Measurements from ENCODE around the gene RNF19B. TPM values are rescaled to one million over a fixed set of nuclear protein-coding genes. Genes with fewer than 3 reads are reported as not detected.

Gene RNF19B
- total RNA-seq, 5 donors from 2014 or later (not counting 1 experiment from before 2014, with no cell fraction given), result 28.7 to 44.8 (median 30.3) TPM

GRCh38 chr1:32900371-32900955 is 64.1 kb downstream of the RNF19B start:
- Histone ChIP-seq H3K4me1 (ENCODE audit: control insufficient read depth in 1 of 2, extremely low read depth in 1 of 2, insufficient read depth in 2 of 2, low read length in 2 of 2) (peaks cover 0 to 12% of the 10 kb centered on the region in 2 experiments), H3K27me3 (replicated peaks in 1 of 2; ENCODE audit: control insufficient read depth in 2 of 2, extremely low read depth in 1 of 2, insufficient read depth in 2 of 2, low read length in 1 of 2) (peaks cover 11 to 71% of the 10 kb centered on the region in 2 experiments), H3K4me3 (ENCODE audit: control insufficient read depth in 1 of 2, extremely low read depth in 1 of 2, low read length in 1 of 2) (peak overlapping the region; percentile 26 to 28), H3K27ac (ENCODE audit: low read length) (no peak overlapping the region), H3K36me3 (ENCODE audit: control insufficient read depth in 2 of 2, extremely low read depth in 1 of 2, insufficient read depth in 1 of 2, low read length in 1 of 2) (no peaks in the 10 kb centered on the region), H3K9me3 (no peaks in the 10 kb centered on the region)
- ATAC-seq (replicated peaks in 1 of 4) (peak in 1 of 4 experiments; percentile 9), DNase-seq (no peak)
- ChIA-PET POLR2A (interaction anchor here in 1 of 2 donors (0.5 kb wide), 1 partner anchor 210 kb away, joined by 3 read pairs; no protein-coding TSS in a partner anchor), CTCF (no interaction called here)
- H3K36me3 Mint-ChIP-seq, result no peaks in the 10 kb centered on the region
- H3K4me1 Mint-ChIP-seq, result peaks cover 8 to 13% (median 11%) of the 10 kb centered on the region in 3 donors
- H3K27ac Mint-ChIP-seq, result no peak overlapping the region
- peak overlapping the region; percentile 55 to 74 (median 55) for H3K4me3 Mint-ChIP-seq
- WGBS (ENCODE audit: insufficient coverage), result 38% methylated on average over 16 of the region's 22 CpGs
- peaks cover 52 to 64% of the 10 kb centered on the region in 2 donors for H3K27me3 Mint-ChIP-seq
- H3K9me3 Mint-ChIP-seq, result no peaks in the 10 kb centered on the region

GRCh38 chr1:32899586-32900296 is 64.9 kb downstream of the RNF19B start:
- Mint-ChIP-seq H3K4me3 (no peak overlapping the region), H3K4me1 (peaks cover 8 to 13% (median 11%) of the 10 kb centered on the region in 3 donors), H3K9me3 (no peaks in the 10 kb centered on the region), H3K27me3 (peaks cover 52 to 64% of the 10 kb centered on the region in 2 donors), H3K36me3 (no peaks in the 10 kb centered on the region), H3K27ac (no peak overlapping the region)
- ChIA-PET CTCF (no interaction called here), POLR2A (no interaction called here)
- no peak for ATAC-seq (replicated peaks in 1 of 4)
- Histone ChIP-seq H3K36me3 (ENCODE audit: control insufficient read depth in 2 of 2, extremely low read depth in 1 of 2, insufficient read depth in 1 of 2, low read length in 1 of 2) (no peaks in the 10 kb centered on the region), H3K9me3 (no peaks in the 10 kb centered on the region), H3K4me3 (ENCODE audit: control insufficient read depth in 1 of 2, extremely low read depth in 1 of 2, low read length in 1 of 2) (no peak overlapping the region), H3K27me3 (replicated peaks in 1 of 2; ENCODE audit: control insufficient read depth in 2 of 2, extremely low read depth in 1 of 2, insufficient read depth in 2 of 2, low read length in 1 of 2) (peaks cover 11 to 77% of the 10 kb centered on the region in 2 experiments), H3K27ac (ENCODE audit: low read length) (no peak overlapping the region), H3K4me1 (ENCODE audit: control insufficient read depth in 1 of 2, extremely low read depth in 1 of 2, insufficient read depth in 2 of 2, low read length in 2 of 2) (peaks cover 0 to 12% of the 10 kb centered on the region in 2 experiments)
- 94% methylated on average over 3 of the region's 7 CpGs for WGBS (ENCODE audit: insufficient coverage)
- DNase-seq, result no peak

DNA sequence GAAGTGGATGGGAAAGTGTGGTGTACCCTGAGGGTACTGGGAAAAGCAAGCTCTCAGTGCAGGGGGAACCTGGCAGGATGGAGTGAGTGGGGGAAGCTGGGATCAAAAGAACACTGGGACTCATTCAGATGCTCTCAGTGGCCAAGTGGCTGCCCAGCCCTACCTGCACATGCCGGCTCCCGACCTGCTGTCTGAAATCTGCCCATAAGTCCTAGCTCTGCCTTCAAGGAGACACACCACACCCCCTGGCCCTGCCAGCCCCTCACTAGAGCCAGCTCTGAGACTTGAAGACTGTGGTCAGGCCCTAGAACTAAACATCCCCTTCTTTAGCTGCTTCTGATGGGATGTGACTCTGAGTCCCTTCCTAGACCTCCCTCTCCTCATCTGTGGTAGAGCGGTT is 65.7 kb downstream of the RNF19B start:
- POLR2A ChIA-PET, result no interaction called here
- no CpG with 5 or more reads among the region's 3 CpGs for WGBS (ENCODE audit: insufficient coverage)
- Mint-ChIP-seq H3K27ac (no peak overlapping the region), H3K4me3 (no peak overlapping the region), H3K27me3 (peaks cover 52 to 66% of the 10 kb centered on the region in 2 donors), H3K9me3 (no peaks in the 10 kb centered on the region), H3K4me1 (peaks cover 8 to 13% (median 11%) of the 10 kb centered on the region in 3 donors), H3K36me3 (no peaks in the 10 kb centered on the region)
- no peak for DNase-seq
- no peak overlapping the region for H3K27ac ChIP-seq (ENCODE audit: low read length)
- no peaks in the 10 kb centered on the region for H3K36me3 ChIP-seq (ENCODE audit: control insufficient read depth in 2 of 2, extremely low read depth in 1 of 2, insufficient read depth in 1 of 2, low read length in 1 of 2)
- peaks cover 11 to 84% of the 10 kb centered on the region in 2 experiments for H3K27me3 ChIP-seq (replicated peaks in 1 of 2; ENCODE audit: control insufficient read depth in 2 of 2, extremely low read depth in 1 of 2, insufficient read depth in 2 of 2, low read length in 1 of 2)
- CTCF ChIA-PET, result interaction anchor here in 1 of 2 donors (0.6 to 0.9 kb wide), 4 partner anchors 24 to 573 kb away, joined by 3 to 4 read pairs (median 4); no protein-coding TSS in a partner anchor
- H3K4me1 ChIP-seq (ENCODE audit: control insufficient read depth in 1 of 2, extremely low read depth in 1 of 2, insufficient read depth in 2 of 2, low read length in 2 of 2), result peaks cover 0 to 12% of the 10 kb centered on the region in 2 experiments
- H3K4me3 ChIP-seq (ENCODE audit: control insufficient read depth in 1 of 2, extremely low read depth in 1 of 2, low read length in 1 of 2), result no peak overlapping the region
- H3K9me3 ChIP-seq, result no peaks in the 10 kb centered on the region
- no peak for ATAC-seq (replicated peaks in 1 of 4)

DNA sequence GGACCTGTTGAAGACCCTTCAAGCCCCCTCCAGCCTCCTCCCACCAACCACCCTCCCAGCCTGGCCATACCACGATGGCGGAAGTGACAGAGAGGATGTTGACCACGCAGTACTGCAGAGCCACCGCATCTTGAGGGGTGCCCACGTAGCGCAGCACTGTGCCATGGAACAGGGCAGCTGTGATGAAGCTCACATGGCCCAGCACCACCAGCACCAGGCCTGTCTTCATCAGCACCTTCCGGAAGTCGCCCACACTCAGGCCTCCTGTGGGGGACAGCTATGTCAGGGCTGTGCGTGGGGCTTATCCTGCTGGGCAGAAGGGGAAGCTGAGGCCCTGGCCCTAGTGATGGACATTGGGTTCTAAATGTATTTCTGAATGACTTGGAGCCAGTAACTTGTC is 66.6 kb downstream of the RNF19B start:
- Mint-ChIP-seq H3K4me3 (no peak overlapping the region), H3K4me1 (peaks cover 8 to 15% (median 13%) of the 10 kb centered on the region in 3 donors), H3K36me3 (no peaks in the 10 kb centered on the region), H3K9me3 (no peaks in the 10 kb centered on the region), H3K27me3 (peaks cover 52 to 67% of the 10 kb centered on the region in 2 donors), H3K27ac (no peak overlapping the region)
- DNase-seq (no peak), ATAC-seq (replicated peaks in 1 of 4) (no peak)
- POLR2A ChIA-PET, result no interaction called here
- CTCF ChIA-PET, result interaction anchor here in 1 of 2 donors (0.7 kb wide), 1 partner anchor 574 kb away, joined by 3 read pairs; no protein-coding TSS in a partner anchor
- Histone ChIP-seq H3K4me1 (ENCODE audit: control insufficient read depth in 1 of 2, extremely low read depth in 1 of 2, insufficient read depth in 2 of 2, low read length in 2 of 2) (peaks cover 0 to 21% of the 10 kb centered on the region in 2 experiments), H3K27me3 (replicated peaks in 1 of 2; ENCODE audit: control insufficient read depth in 2 of 2, extremely low read depth in 1 of 2, insufficient read depth in 2 of 2, low read length in 1 of 2) (peaks cover 9 to 92% of the 10 kb centered on the region in 2 experiments), H3K4me3 (ENCODE audit: control insufficient read depth in 1 of 2, extremely low read depth in 1 of 2, low read length in 1 of 2) (no peak overlapping the region), H3K36me3 (ENCODE audit: control insufficient read depth in 2 of 2, extremely low read depth in 1 of 2, insufficient read depth in 1 of 2, low read length in 1 of 2) (no peaks in the 10 kb centered on the region), H3K9me3 (no peaks in the 10 kb centered on the region), H3K27ac (ENCODE audit: low read length) (no peak overlapping the region)
- WGBS (ENCODE audit: insufficient coverage), result 86% methylated on average over 9 of the region's 9 CpGs

- ATAC-seq (replicated peaks in 1 of 4) (no peak), DNase-seq (no peak)
- Mint-ChIP-seq H3K4me3 (no peak overlapping the region), H3K36me3 (no peaks in the 10 kb centered on the region), H3K9me3 (no peaks in the 10 kb centered on the region), H3K27me3 (peaks cover 51 to 65% of the 10 kb centered on the region in 2 donors), H3K27ac (no peak overlapping the region), H3K4me1 (peaks cover 12 to 19% (median 13%) of the 10 kb centered on the region in 3 donors)
- H3K27ac ChIP-seq (ENCODE audit: low read length), result no peak overlapping the region
- ChIA-PET POLR2A (no interaction called here), CTCF (interaction anchor here in 1 of 2 donors (0.6 kb wide), 1 partner anchor 21 kb away, joined by 4 read pairs; no protein-coding TSS in a partner anchor)
- H3K36me3 ChIP-seq (ENCODE audit: control insufficient read depth in 2 of 2, extremely low read depth in 1 of 2, insufficient read depth in 1 of 2, low read length in 1 of 2), result no peaks in the 10 kb centered on the region
- H3K9me3 ChIP-seq, result no peaks in the 10 kb centered on the region
- H3K4me3 ChIP-seq (ENCODE audit: control insufficient read depth in 1 of 2, extremely low read depth in 1 of 2, low read length in 1 of 2), result no peak overlapping the region
- WGBS (ENCODE audit: insufficient coverage), result 77% methylated on average over 6 of the region's 11 CpGs
- H3K27me3 ChIP-seq (replicated peaks in 1 of 2; ENCODE audit: control insufficient read depth in 2 of 2, extremely low read depth in 1 of 2, insufficient read depth in 2 of 2, low read length in 1 of 2), result peaks cover 10 to 91% of the 10 kb centered on the region in 2 experiments
- H3K4me1 ChIP-seq (ENCODE audit: control insufficient read depth in 1 of 2, extremely low read depth in 1 of 2, insufficient read depth in 2 of 2, low read length in 2 of 2), result peaks cover 0 to 26% of the 10 kb centered on the region in 2 experiments
Measured at GRCh38 chr1:32897082-32898049, 67.2 kb downstream of the RNF19B start.

GRCh38 chr1:32896451-32896850 is 68.2 kb downstream of the RNF19B start:
- Histone ChIP-seq H3K4me1 (ENCODE audit: control insufficient read depth in 1 of 2, extremely low read depth in 1 of 2, insufficient read depth in 2 of 2, low read length in 2 of 2) (peaks cover 0 to 23% of the 10 kb centered on the region in 2 experiments), H3K9me3 (no peaks in the 10 kb centered on the region), H3K27me3 (replicated peaks in 1 of 2; ENCODE audit: control insufficient read depth in 2 of 2, extremely low read depth in 1 of 2, insufficient read depth in 2 of 2, low read length in 1 of 2) (peaks cover 9 to 88% of the 10 kb centered on the region in 2 experiments), H3K4me3 (ENCODE audit: control insufficient read depth in 1 of 2, extremely low read depth in 1 of 2, low read length in 1 of 2) (no peak overlapping the region), H3K27ac (ENCODE audit: low read length) (no peak overlapping the region), H3K36me3 (ENCODE audit: control insufficient read depth in 2 of 2, extremely low read depth in 1 of 2, insufficient read depth in 1 of 2, low read length in 1 of 2) (no peaks in the 10 kb centered on the region)
- Mint-ChIP-seq H3K36me3 (no peaks in the 10 kb centered on the region), H3K27me3 (peaks cover 52 to 66% of the 10 kb centered on the region in 2 donors), H3K4me3 (no peak overlapping the region), H3K27ac (no peak overlapping the region), H3K4me1 (peaks cover 10 to 19% (median 17%) of the 10 kb centered on the region in 3 donors), H3K9me3 (no peaks in the 10 kb centered on the region)
- POLR2A ChIA-PET, result no interaction called here
- DNase-seq (no peak), ATAC-seq (replicated peaks in 1 of 4) (no peak)
- 87% methylated on average over 4 of the region's 5 CpGs for WGBS (ENCODE audit: insufficient coverage)
- CTCF ChIA-PET, result no interaction called here

All from T-cell (primary cell).